Left cardiac atrium (tissue), 4 donors: ENCODE results near the gene MYOG. TPM values are rescaled to one million over a fixed set of nuclear protein-coding genes. Genes with fewer than 3 reads are reported as not detected.
A peak's percentile ranks its signal among the peaks of the same experiment; 100 is the strongest.

Experiments
- ATAC-seq, 2 donors: fragments of 200-7000 bp; cut with Tn5 transposase; one replicate each; pipeline ENCODE4 v1.9.1; 2020; ENCODE audit warnings: mild to moderate bottlenecking in 2 of 2, moderate library complexity in 2 of 2
- DNase-seq: peaks from one replicate; pipeline ENCODE4 v3.0.0-alpha.2; 2020
- intact Hi-C, 2 donors: fragments of 100-400 bp; cut with DNase I; formaldehyde crosslinking; loops; one replicate each; pipeline versions ENCODE4 v1.14.1 to v1.15.1; 2022 to 2023
- total RNA-seq, 2 donors: library from RNA; stranded (reverse); fragmentation: NEBNext Ultra II Directional; extraction: Animal tissue kit (Norgen Biotek cat#: 25700); gene quantifications; one replicate each; pipeline ENCODE4 v1.2.1, GENCODE V29; 2021
- donor health status: DM: no; HTN: yes; CAD: no.
- donor health status: DM: no; HTN: yes; CAD: no; lungs with severe emphysema.
- donor health status: DM: yes; HTN: yes; CAD: no.
- donor health status: Dilated cardiomyopathy.

The MYOG gene
- total RNA-seq, 2 donors from 2014 or later: not detected

GRCh38 chr1:203055161-203055799 is 30.5 kb downstream of the MYOG start:
- intact Hi-C loops: loop anchor here in 1 of 2 donors (5.0 kb wide), 1 partner anchor 47 kb away; no protein-coding TSS in a partner anchor
- DNase-seq (no peak), ATAC-seq (no peak)

- intact Hi-C loops: loop anchor here in 1 of 2 donors (5.0 kb wide), 1 partner anchor 48 kb away; no protein-coding TSS in a partner anchor
- DNase-seq: no peak
Measured at GRCh38 chr1:203054642-203055041, 31.2 kb downstream of the MYOG start.

GRCh38 chr1:203054184-203054583 is 31.6 kb downstream of the MYOG start:
- ATAC-seq (no peak), DNase-seq (no peak)
- intact Hi-C loops: no loop called here

More at GRCh38 chr1:203054642-203055041, 31.2 kb downstream of the MYOG start:
- no peak for ATAC-seq

GRCh38 chr1:203052601-203053000 is 33.2 kb downstream of the MYOG start:
- no peak for ATAC-seq
- DNase-seq: no peak
- intact Hi-C loops: no loop called here

- intact Hi-C loops: no loop called here
- DNase-seq (no peak), ATAC-seq (no peak)
Measured at GRCh38 chr1:203051841-203052324, 33.9 kb downstream of the MYOG start.

- ATAC-seq (no peak), DNase-seq (no peak)
- intact Hi-C loops: no loop called here
Measured at GRCh38 chr1:203050826-203051225, 35.0 kb downstream of the MYOG start.

- DNase-seq (no peak), ATAC-seq (no peak)
- intact Hi-C loops: no loop called here
Measured at GRCh38 chr1:203049576-203050180, 36.1 kb downstream of the MYOG start.

GRCh38 chr1:203049077-203049476 is 36.7 kb downstream of the MYOG start:
- DNase-seq: no peak
- intact Hi-C loops: no loop called here
- ATAC-seq: no peak

GRCh38 chr1:203048555-203049051 is 37.2 kb downstream of the MYOG start:
- DNase-seq: no peak
- peak; percentile 35 to 48 for ATAC-seq
- intact Hi-C loops: no loop called here

GRCh38 chr1:203048086-203048485 is 37.7 kb downstream of the MYOG start:
- intact Hi-C loops: no loop called here
- DNase-seq (no peak), ATAC-seq (no peak)

- DNase-seq (no peak), ATAC-seq (peak in 1 of 2 donors; percentile 87)
- intact Hi-C loops: no loop called here
Measured at GRCh38 chr1:203046984-203047630, 38.7 kb downstream of the MYOG start.

- ATAC-seq (peak; percentile 25 to 33), DNase-seq (no peak)
- intact Hi-C loops: no loop called here
Measured at GRCh38 chr1:203045821-203046594, 39.8 kb downstream of the MYOG start.

- intact Hi-C loops: no loop called here
- no peak for ATAC-seq
- no peak for DNase-seq
Measured at GRCh38 chr1:203045336-203045735, 40.5 kb downstream of the MYOG start.

GRCh38 chr1:203044546-203045250 is 41.1 kb downstream of the MYOG start:
- no peak for DNase-seq
- no peak for ATAC-seq
- intact Hi-C loops: loop anchor here (5.0 kb wide), 3 partner anchors 68 to 228 kb away; no protein-coding TSS in a partner anchor

GRCh38 chr1:203043830-203044545 is 41.8 kb downstream of the MYOG start:
- intact Hi-C loops: loop anchor here (5.0 kb wide), 3 partner anchors 68 to 228 kb away; no protein-coding TSS in a partner anchor
- no peak for ATAC-seq
- DNase-seq: no peak

GRCh38 chr1:203041351-203041932 is 44.4 kb downstream of the MYOG start:
- intact Hi-C loops: loop anchor here (5.0 kb wide), 3 partner anchors 71 to 231 kb away; no protein-coding TSS in a partner anchor
- ATAC-seq (no peak), DNase-seq (no peak)

GRCh38 chr1:203040513-203041275 is 45.1 kb downstream of the MYOG start:
- intact Hi-C loops: loop anchor here (5.0 kb wide), 3 partner anchors 72 to 232 kb away; no protein-coding TSS in a partner anchor
- DNase-seq (no peak), ATAC-seq (no peak)
